ENCODE measurements around the gene COL3A1. TPM values are rescaled to one million over a fixed set of nuclear protein-coding genes. Genes with fewer than 3 reads are reported as not detected.

The COL3A1 gene
- total RNA-seq, 2 donors from 2014 or later = not detected

- no peak for TF ChIP-seq CTCF (conservative IDR thresholded peaks at IDR 0.05)
- Mint-ChIP-seq H3K4me3 (no peak overlapping the region), H3K36me3 (ENCODE audit: low read depth) (no peaks in the 10 kb centered on the region), H3K9me3 (no peaks in the 10 kb centered on the region), H3K4me1 (peaks cover 14% of the 10 kb centered on the region), H3K27ac (no peak overlapping the region), H3K27me3 (ENCODE audit: insufficient read depth) (no peaks in the 10 kb centered on the region)
- H3K27me3 ChIP-seq (ENCODE audit: control insufficient read depth, insufficient read depth, low read length, poor library complexity, severe bottlenecking) = no peaks in the 10 kb centered on the region
- H3K4me3 ChIP-seq (ENCODE audit: low read length) = no peak overlapping the region
- no peaks in the 10 kb centered on the region for H3K36me3 ChIP-seq (ENCODE audit: control insufficient read depth, insufficient read depth, low read length)
- DNase-seq = no peak
- H3K9me3 ChIP-seq (ENCODE audit: control insufficient read depth, low read length) = no peaks in the 10 kb centered on the region
- H3K27ac ChIP-seq (ENCODE audit: low read depth, low read length) = no peak overlapping the region
- peaks cover 4% of the 10 kb centered on the region for H3K4me1 ChIP-seq (ENCODE audit: control insufficient read depth, insufficient read depth, low read length)
- H3K9ac ChIP-seq (ENCODE audit: extremely low read depth, low read length, poor library complexity, severe bottlenecking) = no peak overlapping the region
Measured at GRCh38 chr2:189016311-189016861, 42.2 kb downstream of the COL3A1 start.

GRCh38 chr2:189018631-189019030, 44.5 kb downstream of the COL3A1 start:
- Mint-ChIP-seq H3K4me3 (no peak overlapping the region), H3K4me1 (peaks cover 14% of the 10 kb centered on the region), H3K27ac (no peak overlapping the region), H3K9me3 (no peaks in the 10 kb centered on the region), H3K36me3 (ENCODE audit: low read depth) (no peaks in the 10 kb centered on the region), H3K27me3 (ENCODE audit: insufficient read depth) (no peaks in the 10 kb centered on the region)
- no peaks in the 10 kb centered on the region for H3K27me3 ChIP-seq (ENCODE audit: control insufficient read depth, insufficient read depth, low read length, poor library complexity, severe bottlenecking)
- DNase-seq = no peak
- H3K4me1 ChIP-seq (ENCODE audit: control insufficient read depth, insufficient read depth, low read length) = peaks cover 4% of the 10 kb centered on the region
- no peaks in the 10 kb centered on the region for H3K36me3 ChIP-seq (ENCODE audit: control insufficient read depth, insufficient read depth, low read length)
- no peaks in the 10 kb centered on the region for H3K9me3 ChIP-seq (ENCODE audit: control insufficient read depth, low read length)
- no peak overlapping the region for H3K4me3 ChIP-seq (ENCODE audit: low read length)
- H3K27ac ChIP-seq (ENCODE audit: low read depth, low read length) = no peak overlapping the region
- TF ChIP-seq CTCF (conservative IDR thresholded peaks at IDR 0.05) = no peak
- no peak overlapping the region for H3K9ac ChIP-seq (ENCODE audit: extremely low read depth, low read length, poor library complexity, severe bottlenecking)

- Histone ChIP-seq H3K4me1 (ENCODE audit: control insufficient read depth, insufficient read depth, low read length) (no peaks in the 10 kb centered on the region), H3K27ac (ENCODE audit: low read depth, low read length) (no peak overlapping the region), H3K27me3 (ENCODE audit: control insufficient read depth, insufficient read depth, low read length, poor library complexity, severe bottlenecking) (no peaks in the 10 kb centered on the region), H3K9me3 (ENCODE audit: control insufficient read depth, low read length) (no peaks in the 10 kb centered on the region), H3K4me3 (ENCODE audit: low read length) (no peak overlapping the region), H3K9ac (ENCODE audit: extremely low read depth, low read length, poor library complexity, severe bottlenecking) (no peak overlapping the region), H3K36me3 (ENCODE audit: control insufficient read depth, insufficient read depth, low read length) (no peaks in the 10 kb centered on the region)
- 100% methylated on average over 1 of the region's 1 CpG for WGBS, 2 experiments (ENCODE audit: insufficient coverage in 1 of 2, insufficient read length in 1 of 2)
- no peak for DNase-seq
- Mint-ChIP-seq H3K4me3 (no peak overlapping the region), H3K27ac (no peak overlapping the region), H3K9me3 (no peaks in the 10 kb centered on the region), H3K36me3 (ENCODE audit: low read depth) (no peaks in the 10 kb centered on the region), H3K4me1 (peaks cover 9% of the 10 kb centered on the region), H3K27me3 (ENCODE audit: insufficient read depth) (no peaks in the 10 kb centered on the region)
- TF ChIP-seq CTCF (conservative IDR thresholded peaks at IDR 0.05) = no peak
Measured at GRCh38 chr2:189020179-189020578, 46.0 kb downstream of the COL3A1 start.

Measured in endodermal cell (in vitro differentiated cells).